Subcutaneous abdominal adipose tissue (tissue), 5 donors: ENCODE measurements around the gene ERAP2.

ENCODE experiments used
- H3K27ac ChIP-seq: one replicate; pipeline ENCODE4 v1.7.0; 2013; ENCODE audit warnings: low read depth, mild to moderate bottlenecking, inconsistent platforms, low read length, moderate library complexity
- H3K27me3 ChIP-seq, 5 donors: one replicate each; pipeline ENCODE4 v1.7.0; 2013; ENCODE audit warnings: low read length in 5 of 5, inconsistent platforms in 1 of 5; ENCODE audit not compliant: control insufficient read depth in 5 of 5, insufficient read depth in 4 of 5
- H3K36me3 ChIP-seq, 5 donors: one replicate each; pipeline ENCODE4 v1.7.0; 2013; ENCODE audit warnings: low read length in 5 of 5; ENCODE audit not compliant: control insufficient read depth in 5 of 5, insufficient read depth in 5 of 5
- H3K4me1 ChIP-seq, 5 donors: one replicate each; pipeline ENCODE4 v1.7.0; 2013; ENCODE audit warnings: low read length in 5 of 5, mild to moderate bottlenecking in 3 of 5, moderate library complexity in 1 of 5; ENCODE audit not compliant: control insufficient read depth in 5 of 5, insufficient read depth in 5 of 5
- H3K4me3 ChIP-seq, 5 donors: one replicate each; pipeline ENCODE4 v1.7.0; 2013; ENCODE audit warnings: low read length in 5 of 5, low read depth in 1 of 5
- H3K9ac ChIP-seq, 5 donors: one replicate each; pipeline ENCODE4 v1.7.0; 2013; ENCODE audit warnings: low read length in 5 of 5, mild to moderate bottlenecking in 4 of 5, moderate library complexity in 3 of 5
- H3K9me3 ChIP-seq, 5 donors: one replicate each; pipeline ENCODE4 v1.7.0; 2013; ENCODE audit warnings: low read length in 5 of 5; ENCODE audit not compliant: control insufficient read depth in 5 of 5
- donor health status: healthy.
- donor health status: healthy.
- donor health status: healthy.
- donor health status: healthy.
- donor health status: healthy.

The ERAP2 gene

DNA sequence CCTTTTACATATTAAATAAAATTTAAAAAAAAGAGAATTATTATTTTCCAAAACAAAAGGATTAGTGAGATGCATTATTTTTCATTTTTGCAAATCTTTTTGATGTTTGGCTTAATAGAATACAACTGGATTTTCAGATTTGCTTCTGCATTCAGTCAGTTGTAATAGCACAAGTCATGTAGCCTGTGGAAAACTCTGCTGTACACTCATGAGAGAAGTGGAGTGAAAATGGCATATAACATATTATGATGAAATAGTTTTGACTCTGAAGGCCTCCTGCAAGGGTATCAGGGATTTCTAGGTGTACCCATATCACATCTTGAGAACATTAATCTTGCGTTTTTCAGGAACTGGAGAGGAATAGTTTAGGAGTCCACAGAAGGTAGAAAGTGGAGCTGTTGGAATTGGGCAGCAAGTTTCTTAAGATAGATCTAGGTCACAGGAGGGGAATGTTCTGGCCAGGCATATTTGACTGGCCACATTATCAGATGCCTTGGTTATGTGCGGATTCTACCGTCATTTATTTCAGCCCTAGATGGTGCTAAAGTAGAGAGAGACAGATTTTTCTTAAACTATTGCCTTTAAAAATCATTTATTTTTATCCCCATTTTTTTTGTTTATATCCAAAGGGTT lies 75.9 kb downstream of the ERAP2 start:
- Histone ChIP-seq H3K27ac (peak overlapping the region; percentile 69), H3K36me3 (no peaks in the 10 kb centered on the region), H3K4me3 (no peak overlapping the region), H3K4me1 (peaks cover 0 to 23% (median 12%) of the 10 kb centered on the region in 5 donors), H3K9me3 (no peaks in the 10 kb centered on the region), H3K27me3 (no peaks in the 10 kb centered on the region), H3K9ac (no peak overlapping the region)

DNA sequence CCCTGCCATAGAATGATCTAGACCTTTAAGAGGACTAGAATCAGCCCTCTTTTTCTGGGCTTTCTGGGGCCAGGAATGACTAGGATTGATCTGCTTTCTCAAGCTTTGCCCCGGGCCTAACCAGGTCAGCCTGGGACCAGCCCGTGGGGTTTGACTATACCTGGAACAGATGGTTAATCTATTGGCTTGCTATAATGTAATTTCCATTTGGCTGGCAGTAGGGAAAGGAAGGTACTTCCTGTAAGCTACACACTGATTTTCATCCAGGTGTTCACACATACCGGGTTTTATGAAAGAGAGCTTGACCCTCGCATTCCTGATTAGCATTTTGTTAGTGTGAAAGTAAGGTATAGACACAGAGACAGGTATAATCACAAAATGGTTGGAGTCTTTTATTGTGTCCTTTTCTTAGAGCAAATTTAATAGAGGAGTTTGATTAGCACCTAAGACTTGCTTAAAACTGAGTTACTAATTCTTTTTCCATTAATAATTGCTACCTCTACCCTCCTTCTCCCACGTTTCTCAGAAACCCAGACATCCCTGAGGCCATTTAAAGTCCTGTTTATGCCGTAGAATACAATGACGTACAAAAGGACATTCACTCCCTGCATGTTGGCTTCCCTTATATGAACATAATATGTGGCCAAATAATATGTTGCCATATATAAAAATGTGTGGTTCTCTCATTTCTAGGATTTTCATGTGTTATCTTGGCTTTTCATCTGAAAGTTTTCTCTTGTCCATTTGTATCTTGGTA lies 76.9 kb downstream of the ERAP2 start:
- H3K4me3 ChIP-seq, result no peak overlapping the region
- peaks cover 0 to 32% (median 20%) of the 10 kb centered on the region in 5 donors for H3K4me1 ChIP-seq
- H3K27me3 ChIP-seq, result no peaks in the 10 kb centered on the region
- H3K9ac ChIP-seq, result peak overlapping the region in 3 of 5 donors; percentile 2 to 35 (median 26)
- H3K9me3 ChIP-seq, result no peaks in the 10 kb centered on the region
- peak overlapping the region; percentile 69 for H3K27ac ChIP-seq
- H3K36me3 ChIP-seq, result no peaks in the 10 kb centered on the region

DNA sequence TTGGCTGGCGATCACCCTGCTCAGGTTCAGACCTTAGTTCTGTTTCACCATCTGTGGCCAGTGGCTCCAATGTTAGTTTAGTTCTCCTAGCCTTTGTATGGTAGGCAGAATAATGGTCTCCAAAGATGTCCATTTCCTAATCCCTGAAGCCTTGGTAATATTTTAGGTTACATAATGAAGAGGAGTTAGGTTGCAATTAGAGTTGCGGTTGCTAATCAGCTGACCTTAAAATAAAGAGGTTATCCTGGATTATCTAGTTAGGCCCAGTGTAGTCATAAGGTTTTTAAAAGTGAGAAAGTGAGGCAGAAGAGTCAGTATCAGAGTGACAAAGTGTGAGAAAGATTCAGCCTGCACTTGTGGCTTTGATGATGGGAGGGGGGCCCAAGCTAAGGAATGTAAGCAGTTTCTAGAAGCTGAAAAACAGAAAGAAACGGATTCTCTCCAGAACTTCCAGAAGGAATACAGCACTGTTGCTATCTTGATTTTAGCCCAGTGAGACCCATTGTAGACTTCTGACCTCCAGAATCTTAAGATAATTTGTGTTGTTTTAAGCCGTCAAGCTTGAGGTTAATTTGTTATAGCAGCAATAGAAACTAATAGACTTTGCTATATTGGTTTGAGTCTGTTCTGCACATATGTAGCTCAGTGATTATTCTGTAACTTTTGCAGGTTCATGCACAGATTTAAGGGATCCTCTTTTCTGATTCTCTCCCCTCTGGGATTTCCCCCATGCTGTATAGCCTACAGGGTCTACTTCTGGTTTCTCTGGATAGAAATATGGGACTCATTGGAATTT lies 81.2 kb downstream of the ERAP2 start:
- Histone ChIP-seq H3K36me3 (no peaks in the 10 kb centered on the region), H3K27me3 (no peaks in the 10 kb centered on the region), H3K9me3 (no peaks in the 10 kb centered on the region), H3K4me1 (peaks cover 0 to 36% (median 25%) of the 10 kb centered on the region in 5 donors), H3K4me3 (no peak overlapping the region), H3K9ac (no peak overlapping the region), H3K27ac (peak overlapping the region; percentile 45)

DNA sequence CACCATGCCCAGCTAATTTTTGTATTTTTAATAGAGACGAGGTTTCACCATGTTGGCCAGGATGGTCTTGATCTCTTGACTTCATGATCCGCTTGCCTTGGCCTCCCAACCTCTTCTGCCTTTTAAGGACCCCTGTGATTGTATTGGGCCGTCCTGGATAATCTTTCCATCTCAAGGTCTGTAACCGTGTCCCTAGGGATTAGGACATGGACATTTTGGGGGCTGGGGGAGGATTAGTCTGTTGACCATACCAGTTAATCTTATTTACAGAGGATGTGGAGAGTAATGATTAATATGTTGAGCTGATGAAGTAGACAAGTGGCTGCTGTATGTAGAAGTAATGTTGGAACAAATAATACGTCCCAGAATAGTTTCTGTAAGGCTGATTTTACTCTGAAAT lies 82.7 kb downstream of the ERAP2 start:
- Histone ChIP-seq H3K4me1 (peaks cover 0 to 47% (median 35%) of the 10 kb centered on the region in 5 donors), H3K27ac (peak overlapping the region; percentile 45), H3K36me3 (no peaks in the 10 kb centered on the region)

DNA sequence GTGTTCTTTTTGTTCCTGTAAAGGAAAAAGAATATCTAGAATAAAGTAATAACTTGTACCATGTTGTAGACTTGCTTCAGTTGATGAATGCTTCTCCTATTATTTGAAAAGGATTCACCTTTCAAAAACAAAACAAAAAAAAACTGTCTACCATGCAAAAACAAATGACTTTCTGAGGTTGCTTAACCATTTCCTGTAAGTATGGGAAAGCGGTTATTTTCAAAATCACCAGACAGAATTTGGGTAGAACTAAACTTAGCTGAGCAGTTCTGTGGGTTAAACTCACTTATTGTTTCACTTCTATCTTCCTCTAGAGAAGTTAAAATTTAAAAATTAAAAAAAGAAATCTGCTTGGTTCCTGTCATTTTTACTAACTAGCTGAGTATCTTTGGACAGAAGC lies 84.8 kb downstream of the ERAP2 start:
- H3K36me3 ChIP-seq, result no peaks in the 10 kb centered on the region
- no peaks in the 10 kb centered on the region for H3K9me3 ChIP-seq
- no peak overlapping the region for H3K4me3 ChIP-seq
- H3K27me3 ChIP-seq, result no peaks in the 10 kb centered on the region
- no peak overlapping the region for H3K27ac ChIP-seq
- peaks cover 0 to 47% (median 35%) of the 10 kb centered on the region in 5 donors for H3K4me1 ChIP-seq
- peak overlapping the region in 1 of 5 donors; percentile 24 for H3K9ac ChIP-seq

More for the DNA sequence above, 82.7 kb downstream of the ERAP2 start:
- Histone ChIP-seq H3K9me3 (no peaks in the 10 kb centered on the region), H3K27me3 (no peaks in the 10 kb centered on the region), H3K9ac (peak overlapping the region in 2 of 5 donors; percentile 62 to 73), H3K4me3 (peak overlapping the region in 4 of 5 donors; percentile 5 to 67 (median 37))

DNA sequence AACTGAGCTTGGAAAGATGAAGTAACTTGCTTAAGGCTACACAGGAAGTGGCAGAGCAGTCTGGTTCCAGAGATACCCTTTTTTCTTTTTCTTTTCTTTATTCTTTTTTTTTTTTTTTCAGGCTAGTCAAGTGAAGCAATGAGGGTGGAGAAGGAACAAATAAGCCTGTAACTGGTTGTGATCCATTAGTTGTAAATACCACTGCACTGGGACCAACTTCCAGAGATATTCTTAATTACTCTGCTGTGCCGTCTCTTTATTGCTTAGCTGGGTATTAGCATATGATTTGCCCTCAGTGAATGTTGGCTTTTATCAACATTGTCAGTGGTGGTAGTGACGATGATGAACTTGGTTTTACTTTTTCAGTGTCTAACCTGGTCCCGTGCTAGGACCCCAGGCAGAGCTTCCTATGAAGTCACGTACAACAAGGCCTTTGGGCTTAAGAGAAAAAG lies 86.3 kb downstream of the ERAP2 start:
- Histone ChIP-seq H3K36me3 (no peaks in the 10 kb centered on the region), H3K4me3 (no peak overlapping the region), H3K9ac (peak overlapping the region in 1 of 5 donors; percentile 29), H3K27ac (peak overlapping the region; percentile 81), H3K9me3 (no peaks in the 10 kb centered on the region), H3K4me1 (peaks cover 0 to 48% (median 32%) of the 10 kb centered on the region in 5 donors), H3K27me3 (no peaks in the 10 kb centered on the region)

DNA sequence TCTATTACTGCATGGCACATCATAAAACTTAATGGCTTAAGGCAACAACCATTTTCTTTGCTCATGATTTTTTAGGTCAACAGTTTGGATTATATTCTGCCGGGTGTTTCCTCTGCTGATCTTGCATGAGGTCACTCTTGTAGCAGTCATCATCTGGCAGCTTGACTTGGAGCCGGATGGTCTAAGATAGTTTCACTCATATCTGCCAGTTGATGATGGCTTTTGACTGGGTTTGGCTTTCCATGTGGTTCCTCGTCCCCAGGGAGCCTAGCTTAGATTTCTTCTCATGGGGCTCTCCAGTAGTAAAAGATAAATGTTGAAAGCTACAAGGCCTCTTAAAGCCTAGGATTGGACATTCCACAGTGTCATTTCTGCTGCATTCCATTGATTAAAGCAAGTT lies 87.0 kb downstream of the ERAP2 start:
- no peak overlapping the region for H3K4me3 ChIP-seq
- peaks cover 3 to 49% (median 32%) of the 10 kb centered on the region in 5 donors for H3K4me1 ChIP-seq
- H3K27me3 ChIP-seq, result no peaks in the 10 kb centered on the region
- H3K27ac ChIP-seq, result peak overlapping the region; percentile 81
- H3K9ac ChIP-seq, result peak overlapping the region in 1 of 5 donors; percentile 29
- H3K9me3 ChIP-seq, result no peaks in the 10 kb centered on the region
- no peaks in the 10 kb centered on the region for H3K36me3 ChIP-seq

DNA sequence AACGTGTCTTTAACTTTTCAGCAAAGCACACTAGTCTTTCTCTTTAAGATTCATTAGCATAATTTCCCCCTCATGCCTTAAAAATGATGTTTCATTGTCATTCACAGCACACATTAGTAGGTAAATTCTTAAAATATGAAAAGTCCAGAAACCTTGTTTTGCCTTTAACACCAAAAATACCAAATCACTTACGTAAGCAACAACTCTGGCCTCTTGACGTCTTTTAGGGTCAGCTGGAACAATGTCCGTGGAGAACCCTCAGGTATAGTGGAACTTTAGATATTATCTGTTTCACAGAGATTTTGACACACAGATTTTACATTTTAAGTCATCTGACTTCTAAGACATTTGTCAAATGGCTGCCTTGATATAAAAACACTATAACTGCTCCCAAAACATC lies 90.5 kb downstream of the ERAP2 start:
- Histone ChIP-seq H3K27ac (peak overlapping the region; percentile 86), H3K4me1 (peaks cover 3 to 44% (median 38%) of the 10 kb centered on the region in 5 donors), H3K9me3 (no peaks in the 10 kb centered on the region)

DNA sequence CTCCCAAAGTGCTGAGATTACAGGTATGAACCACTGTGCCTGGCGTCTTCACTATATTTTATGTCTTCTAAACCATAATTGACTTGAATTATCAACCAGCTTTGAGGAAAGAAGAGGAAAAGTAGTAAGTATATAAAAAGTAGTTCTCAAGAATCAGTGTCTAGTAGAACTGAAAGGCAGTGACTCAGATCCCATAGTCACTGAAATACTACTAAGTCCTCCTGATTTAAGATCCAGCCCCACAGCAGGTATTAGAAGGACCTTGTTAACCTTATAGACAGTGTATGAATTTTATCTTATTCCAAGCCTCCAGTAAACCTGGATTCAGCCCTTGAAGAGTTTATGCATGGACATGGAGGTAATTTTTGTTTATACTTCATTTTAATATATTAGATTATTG lies 91.1 kb downstream of the ERAP2 start:
- H3K4me3 ChIP-seq, result no peak overlapping the region
- peak overlapping the region; percentile 86 for H3K27ac ChIP-seq
- H3K4me1 ChIP-seq, result peaks cover 3 to 41% (median 35%) of the 10 kb centered on the region in 5 donors
- H3K9ac ChIP-seq, result peak overlapping the region in 2 of 5 donors; percentile 10 to 24
- no peaks in the 10 kb centered on the region for H3K36me3 ChIP-seq
- H3K27me3 ChIP-seq, result no peaks in the 10 kb centered on the region
- H3K9me3 ChIP-seq, result no peaks in the 10 kb centered on the region

More for the DNA sequence above, 90.5 kb downstream of the ERAP2 start:
- H3K4me3 ChIP-seq, result no peak overlapping the region
- no peaks in the 10 kb centered on the region for H3K36me3 ChIP-seq
- H3K9ac ChIP-seq, result peak overlapping the region in 1 of 5 donors; percentile 24
- no peaks in the 10 kb centered on the region for H3K27me3 ChIP-seq
